ENCODE measurements around the gene TMC2.
"Not testable (repeated sequence)": the region's sequence is repeated elsewhere in the genome, so short reads cannot be mapped to it uniquely, and the experiment has no call there.

TMC2 gene, protein sequence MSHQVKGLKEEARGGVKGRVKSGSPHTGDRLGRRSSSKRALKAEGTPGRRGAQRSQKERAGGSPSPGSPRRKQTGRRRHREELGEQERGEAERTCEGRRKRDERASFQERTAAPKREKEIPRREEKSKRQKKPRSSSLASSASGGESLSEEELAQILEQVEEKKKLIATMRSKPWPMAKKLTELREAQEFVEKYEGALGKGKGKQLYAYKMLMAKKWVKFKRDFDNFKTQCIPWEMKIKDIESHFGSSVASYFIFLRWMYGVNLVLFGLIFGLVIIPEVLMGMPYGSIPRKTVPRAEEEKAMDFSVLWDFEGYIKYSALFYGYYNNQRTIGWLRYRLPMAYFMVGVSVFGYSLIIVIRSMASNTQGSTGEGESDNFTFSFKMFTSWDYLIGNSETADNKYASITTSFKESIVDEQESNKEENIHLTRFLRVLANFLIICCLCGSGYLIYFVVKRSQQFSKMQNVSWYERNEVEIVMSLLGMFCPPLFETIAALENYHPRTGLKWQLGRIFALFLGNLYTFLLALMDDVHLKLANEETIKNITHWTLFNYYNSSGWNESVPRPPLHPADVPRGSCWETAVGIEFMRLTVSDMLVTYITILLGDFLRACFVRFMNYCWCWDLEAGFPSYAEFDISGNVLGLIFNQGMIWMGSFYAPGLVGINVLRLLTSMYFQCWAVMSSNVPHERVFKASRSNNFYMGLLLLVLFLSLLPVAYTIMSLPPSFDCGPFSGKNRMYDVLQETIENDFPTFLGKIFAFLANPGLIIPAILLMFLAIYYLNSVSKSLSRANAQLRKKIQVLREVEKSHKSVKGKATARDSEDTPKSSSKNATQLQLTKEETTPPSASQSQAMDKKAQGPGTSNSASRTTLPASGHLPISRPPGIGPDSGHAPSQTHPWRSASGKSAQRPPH

GRCh38 chr20:2536560-2536986, at the start of gene TMC2:
Gene TMC2 (plus strand): TSS chr20:2536573. CDS start chr20:2536622, 49 bp downstream.
- no peak for DNase-seq (ENCODE audit: low spot score)

GRCh38 chr20:2502808-2503384, 33.5 kb upstream of the TMC2 start:
- not testable (repeated sequence) for DNase-seq (ENCODE audit: low spot score)

DNA sequence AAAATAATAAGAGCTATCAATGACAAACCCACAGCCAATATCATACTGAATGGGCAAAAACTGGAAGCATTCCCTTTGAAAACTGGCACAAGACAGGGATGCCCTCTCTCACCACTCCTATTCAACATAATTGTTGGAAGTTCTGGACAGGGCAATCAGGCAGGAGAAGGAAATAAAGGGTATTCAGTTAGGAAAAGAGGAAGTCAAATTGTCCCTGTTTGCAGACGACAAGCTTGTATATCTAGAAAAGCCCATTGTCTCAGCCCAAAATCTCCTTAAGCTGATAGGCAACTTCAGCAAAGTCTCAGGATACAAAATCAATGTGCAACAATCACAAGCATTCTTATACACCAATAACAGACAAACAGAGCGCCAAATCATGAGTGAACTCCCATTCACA, 31.6 kb upstream of the TMC2 start:
- DNase-seq (ENCODE audit: low spot score), result not testable (repeated sequence)

- DNase-seq (ENCODE audit: low spot score), result not testable (repeated sequence)
Observed at GRCh38 chr20:2506426-2506825, 29.9 kb upstream of the TMC2 start.

DNA sequence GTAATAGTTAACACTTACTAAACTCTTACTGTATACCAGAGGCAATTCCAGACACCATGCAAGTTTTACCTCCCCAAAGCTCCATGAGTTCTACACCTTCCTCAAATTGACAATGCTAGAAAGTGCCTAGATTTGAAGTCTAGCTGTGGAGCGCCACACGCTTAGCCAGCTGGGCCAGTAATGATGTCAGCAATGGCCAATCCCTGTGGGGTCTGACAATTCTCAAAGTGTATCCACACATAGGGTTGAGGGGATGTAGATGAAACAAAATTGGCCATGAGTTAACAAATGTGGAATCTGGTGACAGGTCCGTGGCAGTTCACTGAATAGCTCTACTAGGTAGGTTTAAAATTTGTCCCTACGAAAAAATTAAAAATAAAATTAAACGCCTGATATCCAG, 28.9 kb upstream of the TMC2 start:
- DNase-seq (ENCODE audit: low spot score), result no peak

DNA sequence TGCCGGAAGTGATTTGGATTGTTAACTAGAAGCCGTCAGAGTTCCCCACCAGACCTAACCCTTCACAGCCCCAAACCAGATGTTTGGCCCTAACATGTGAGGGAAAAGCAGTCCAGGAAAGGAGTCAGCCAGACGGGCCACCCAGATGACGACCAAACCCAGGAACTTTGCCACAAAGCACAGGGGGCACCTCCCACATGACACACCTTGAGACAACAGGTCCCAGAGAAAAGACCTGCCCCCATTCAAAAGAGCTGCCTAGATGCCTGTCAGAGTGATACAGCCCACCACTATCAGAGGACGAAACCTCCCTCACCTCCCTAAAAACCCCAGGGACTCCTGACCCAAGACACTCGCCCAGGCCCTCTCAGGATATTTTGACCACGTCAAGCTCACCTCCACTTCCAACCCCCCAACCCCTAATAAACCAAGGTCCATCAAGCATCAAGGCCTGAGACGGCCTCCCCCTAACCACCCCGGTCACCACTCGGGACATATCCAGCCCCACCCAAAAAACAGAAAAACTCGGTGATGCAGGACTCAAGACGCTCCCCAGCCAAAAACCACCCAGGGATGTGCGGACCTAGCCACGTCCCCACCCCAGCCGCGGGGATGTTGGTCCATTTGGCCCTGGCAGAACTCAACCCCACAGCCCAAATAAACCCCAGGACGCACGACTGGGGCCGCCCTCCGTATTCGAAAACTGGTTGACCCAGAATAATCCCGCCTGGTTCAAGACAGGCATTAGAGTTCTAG, 28.3 kb upstream of the TMC2 start:
- peak; percentile 42 for DNase-seq (ENCODE audit: low spot score)

- peak; percentile 91 for DNase-seq (ENCODE audit: low spot score)
Observed at GRCh38 chr20:2508631-2509467, 27.5 kb upstream of the TMC2 start, which contains the start of gene ZNF343. Gene ZNF343 (minus strand): TSS chr20:2508915. CDS start chr20:2493895, 15,020 bp downstream.

DNA sequence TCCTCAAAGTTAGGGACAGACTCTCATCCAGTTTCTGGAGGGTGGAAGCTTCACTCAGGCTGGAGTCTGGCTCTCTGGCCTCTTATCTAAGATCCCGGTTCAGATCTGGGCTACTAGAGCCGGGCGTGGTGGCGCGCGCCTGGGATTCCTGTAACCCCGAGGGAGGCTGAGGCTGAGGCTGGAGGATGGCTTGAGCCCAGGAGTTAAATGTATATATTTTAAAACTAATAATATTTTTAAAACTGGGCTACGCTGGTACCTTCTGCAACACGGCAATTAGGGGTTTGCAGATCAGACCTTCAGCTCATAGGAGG, 26.9 kb upstream of the TMC2 start:
- DNase-seq (ENCODE audit: low spot score), result no peak

- no peak for DNase-seq (ENCODE audit: low spot score)
Observed at GRCh38 chr20:2509794-2510193, 26.6 kb upstream of the TMC2 start.

DNA sequence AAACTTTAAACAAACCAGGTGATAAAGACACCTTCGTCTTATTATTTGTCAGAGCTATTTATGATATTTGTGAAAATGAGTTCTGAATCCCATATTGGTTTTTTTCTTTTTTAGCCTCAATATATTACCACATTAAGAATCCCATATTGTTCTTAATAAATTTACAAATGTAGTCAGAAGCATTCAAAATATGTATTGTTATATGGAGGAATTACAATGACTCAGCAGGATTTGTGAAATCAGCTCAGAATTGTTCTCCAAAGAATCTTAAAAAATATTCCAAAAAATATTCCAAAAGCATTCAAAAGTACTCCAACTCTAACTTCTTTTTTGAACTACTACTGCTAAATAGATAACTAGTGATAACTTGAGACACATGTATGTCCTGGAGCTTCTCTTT, 21.2 kb upstream of the TMC2 start:
- no peak for DNase-seq (ENCODE audit: low spot score)

DNA sequence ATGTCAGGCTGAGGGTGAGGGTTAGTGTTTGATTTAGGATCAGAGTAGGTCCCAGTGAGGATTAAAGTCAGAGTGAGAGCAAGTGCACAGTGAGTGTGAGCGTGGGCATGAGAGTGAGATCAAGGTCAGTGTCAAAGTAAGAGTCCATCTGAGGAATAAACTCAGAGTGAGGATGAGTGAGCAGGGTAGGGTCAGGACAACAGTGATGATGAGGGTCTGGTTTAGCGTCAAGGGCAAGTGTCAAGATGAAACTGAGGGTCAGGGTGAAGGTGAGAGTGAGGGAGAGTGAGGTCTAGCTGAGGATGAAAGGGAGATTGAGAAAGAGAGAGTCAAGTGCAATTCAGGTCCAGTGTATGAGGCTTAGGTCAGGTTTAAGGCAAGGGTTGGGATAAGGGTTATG, 20.0 kb upstream of the TMC2 start:
- DNase-seq (ENCODE audit: low spot score), result no peak

GRCh38 chr20:2518096-2518495, 18.3 kb upstream of the TMC2 start:
- DNase-seq (ENCODE audit: low spot score), result no peak

- no peak for DNase-seq (ENCODE audit: low spot score)
Observed at GRCh38 chr20:2518558-2518957, 17.8 kb upstream of the TMC2 start.

DNA sequence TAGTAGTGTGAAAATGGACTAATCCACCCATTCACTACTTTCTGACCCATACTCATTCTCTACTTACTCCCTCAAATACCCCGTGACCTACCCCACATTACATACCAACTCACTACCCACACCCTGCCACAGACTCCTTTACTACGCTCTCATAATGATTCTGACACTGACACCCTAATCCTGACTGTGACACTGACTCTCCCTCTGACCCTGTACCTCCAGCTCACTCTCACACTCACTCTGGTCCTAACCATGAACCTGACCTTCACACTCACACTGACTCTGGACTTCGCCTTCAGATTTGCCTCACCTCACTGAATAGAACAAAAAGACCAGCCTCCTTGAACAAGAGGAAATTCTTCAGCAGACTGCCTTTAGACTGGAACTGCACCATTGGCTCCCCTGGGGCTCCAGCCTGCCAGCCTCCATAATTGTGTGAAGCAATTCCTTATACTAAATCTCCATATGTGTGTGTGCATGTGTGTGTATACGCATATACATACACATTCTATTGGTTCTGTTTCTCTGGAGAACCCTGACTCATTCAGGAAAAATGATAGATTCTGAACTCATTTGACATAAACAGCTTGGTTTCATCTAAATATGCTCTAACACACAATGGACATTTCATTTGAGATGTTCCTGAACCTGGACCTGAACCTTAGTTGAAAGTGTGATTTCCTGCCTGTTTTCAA, 17.1 kb upstream of the TMC2 start:
- no peak for DNase-seq (ENCODE audit: low spot score)

DNA sequence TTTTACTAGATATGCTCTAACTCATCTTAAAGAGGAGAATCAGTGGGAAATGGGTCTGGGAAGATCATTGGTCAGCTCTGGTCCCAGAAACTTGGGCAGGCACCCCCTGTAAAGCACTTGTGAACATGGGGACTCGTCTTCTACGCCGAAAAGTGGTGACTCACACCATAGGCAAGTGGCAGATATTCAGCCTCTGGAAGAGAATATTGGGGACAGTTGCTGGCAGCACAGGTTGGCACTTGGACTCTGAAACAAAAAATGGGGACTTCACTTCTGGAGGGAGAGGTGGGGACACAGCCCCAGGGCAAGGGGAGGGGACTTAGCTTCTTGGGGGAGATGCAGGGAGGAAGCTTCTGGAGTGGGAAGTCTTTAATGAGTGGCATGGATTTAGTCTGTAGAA, 15.8 kb upstream of the TMC2 start:
- DNase-seq (ENCODE audit: low spot score), result no peak

DNA sequence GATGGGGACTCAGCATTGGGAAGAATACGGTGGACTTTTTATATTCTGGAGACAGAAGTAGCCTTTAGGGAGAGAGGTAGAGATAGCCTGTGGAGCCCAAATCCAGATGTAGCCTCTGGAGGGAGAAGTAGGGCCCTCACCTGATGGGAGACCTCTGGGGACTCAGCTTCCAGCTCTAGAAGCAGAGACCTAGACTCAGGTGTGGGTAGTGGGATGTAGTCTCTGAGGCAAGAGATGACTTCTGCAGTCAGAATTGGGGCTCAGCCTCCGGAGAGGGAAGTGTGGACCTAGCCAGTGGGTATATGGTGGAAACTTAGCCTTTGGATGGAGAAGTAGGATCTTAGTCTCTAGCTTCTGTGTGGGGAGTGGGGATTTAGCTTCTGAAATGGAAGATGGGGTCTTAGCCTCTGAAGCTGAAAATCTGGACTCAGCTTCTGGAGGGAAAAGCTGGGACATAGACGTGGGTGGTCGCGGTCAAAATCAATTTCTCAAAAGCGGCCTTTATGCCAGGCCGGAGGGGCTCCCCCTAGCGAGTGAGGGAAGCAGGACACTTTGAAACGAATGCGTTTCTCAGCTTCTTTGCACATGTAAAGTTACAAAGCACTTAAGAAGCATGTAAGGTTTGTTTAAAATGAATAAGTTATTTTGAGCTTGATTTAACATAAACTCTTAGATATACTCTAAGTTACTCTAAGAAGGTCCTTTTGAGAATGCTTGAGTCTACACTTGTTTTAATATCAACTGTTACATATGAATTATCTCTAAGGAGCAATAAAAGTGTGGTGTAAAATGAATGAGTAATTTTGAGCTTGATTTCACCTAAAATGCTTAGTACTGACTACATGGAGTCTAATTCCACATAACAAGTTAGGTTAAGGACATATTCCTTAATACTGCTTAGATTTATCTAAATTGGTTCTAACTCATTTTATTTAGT, 14.7 kb upstream of the TMC2 start:
- DNase-seq (ENCODE audit: low spot score), result peak; percentile 71

DNA sequence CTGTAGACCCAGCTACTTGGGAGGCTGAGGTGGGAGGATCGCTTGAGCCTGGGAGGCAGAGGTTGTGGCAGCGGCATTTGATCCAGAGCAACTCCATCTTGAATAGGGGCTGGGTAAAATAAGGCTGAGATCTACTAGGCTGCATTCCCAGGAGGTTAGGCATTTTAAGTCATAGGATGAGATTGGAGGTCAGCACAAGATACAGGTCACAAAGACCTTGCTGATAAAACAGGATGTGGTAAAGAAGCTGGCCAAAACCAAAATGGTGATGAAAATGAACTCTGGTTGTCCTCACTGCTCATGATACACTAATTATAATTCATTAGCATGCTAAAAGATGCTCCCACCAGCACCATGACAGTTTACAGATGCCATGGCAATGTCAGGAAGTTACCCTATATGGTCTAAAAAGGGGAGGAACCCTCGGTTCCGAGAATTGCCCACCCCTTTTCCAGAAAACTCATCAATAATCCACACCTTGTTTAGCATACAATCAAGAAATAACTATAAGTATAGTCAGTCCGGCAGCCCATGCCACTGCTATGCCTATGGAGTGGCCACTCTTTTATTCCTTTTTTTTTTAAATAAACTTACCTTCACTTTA, 13.4 kb upstream of the TMC2 start:
- DNase-seq (ENCODE audit: low spot score), result not testable (repeated sequence)

DNA sequence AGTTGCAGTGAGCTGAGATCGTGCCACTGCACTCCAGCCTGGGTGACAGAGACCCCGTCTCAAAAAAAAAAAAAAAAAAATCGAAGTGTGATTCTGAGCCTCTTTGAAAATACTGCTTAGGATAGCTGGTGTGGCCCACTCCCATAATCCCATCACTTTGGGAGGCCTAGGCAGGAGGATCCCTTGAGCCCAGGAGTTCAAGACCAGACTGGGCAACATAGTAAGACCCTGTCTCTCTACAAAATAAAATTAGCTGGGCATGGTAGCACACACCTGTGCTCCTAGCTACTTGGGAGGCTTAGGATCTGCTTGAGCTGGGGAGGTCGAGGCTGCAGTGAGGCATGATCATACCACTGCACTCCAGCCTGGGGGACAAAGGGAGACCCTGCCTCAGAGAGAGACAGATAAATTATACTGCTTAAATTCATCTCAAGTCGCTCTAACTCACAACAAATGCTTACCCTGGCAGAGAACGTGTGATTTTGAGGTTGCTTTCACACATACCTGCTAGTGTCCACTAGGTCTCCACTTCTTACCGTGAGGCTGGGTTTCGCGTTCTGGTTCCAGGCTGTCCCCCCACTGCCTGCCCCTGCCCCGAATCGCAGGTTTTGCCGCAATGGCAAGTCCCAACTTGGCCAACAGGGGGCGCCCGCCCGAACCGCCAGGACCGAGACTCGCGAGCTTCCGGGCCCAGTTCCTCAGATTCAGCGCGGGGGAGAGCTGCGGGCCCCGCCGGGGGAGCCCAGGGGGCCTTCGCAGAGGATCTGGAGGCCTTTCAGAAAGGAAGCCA, 12.3 kb upstream of the TMC2 start:
- peak; percentile 89 for DNase-seq (ENCODE audit: low spot score)

Measured in D341Med (cell line).